Kasumi-1 (cell line): Measurements from ENCODE around the gene ANTXRL.
A peak's percentile ranks its signal among the peaks of the same experiment; 100 is the strongest.
"Not testable (repeated sequence)": the region's sequence is repeated elsewhere in the genome, so short reads cannot be mapped to it uniquely, and the experiment has no call there.

ENCODE experiments used
- DNase-seq, 2 experiments: peaks; one replicate each; lab custom pipeline; 2025; lab: John Stamatoyannopoulos, UW

The ANTXRL gene

DNA sequence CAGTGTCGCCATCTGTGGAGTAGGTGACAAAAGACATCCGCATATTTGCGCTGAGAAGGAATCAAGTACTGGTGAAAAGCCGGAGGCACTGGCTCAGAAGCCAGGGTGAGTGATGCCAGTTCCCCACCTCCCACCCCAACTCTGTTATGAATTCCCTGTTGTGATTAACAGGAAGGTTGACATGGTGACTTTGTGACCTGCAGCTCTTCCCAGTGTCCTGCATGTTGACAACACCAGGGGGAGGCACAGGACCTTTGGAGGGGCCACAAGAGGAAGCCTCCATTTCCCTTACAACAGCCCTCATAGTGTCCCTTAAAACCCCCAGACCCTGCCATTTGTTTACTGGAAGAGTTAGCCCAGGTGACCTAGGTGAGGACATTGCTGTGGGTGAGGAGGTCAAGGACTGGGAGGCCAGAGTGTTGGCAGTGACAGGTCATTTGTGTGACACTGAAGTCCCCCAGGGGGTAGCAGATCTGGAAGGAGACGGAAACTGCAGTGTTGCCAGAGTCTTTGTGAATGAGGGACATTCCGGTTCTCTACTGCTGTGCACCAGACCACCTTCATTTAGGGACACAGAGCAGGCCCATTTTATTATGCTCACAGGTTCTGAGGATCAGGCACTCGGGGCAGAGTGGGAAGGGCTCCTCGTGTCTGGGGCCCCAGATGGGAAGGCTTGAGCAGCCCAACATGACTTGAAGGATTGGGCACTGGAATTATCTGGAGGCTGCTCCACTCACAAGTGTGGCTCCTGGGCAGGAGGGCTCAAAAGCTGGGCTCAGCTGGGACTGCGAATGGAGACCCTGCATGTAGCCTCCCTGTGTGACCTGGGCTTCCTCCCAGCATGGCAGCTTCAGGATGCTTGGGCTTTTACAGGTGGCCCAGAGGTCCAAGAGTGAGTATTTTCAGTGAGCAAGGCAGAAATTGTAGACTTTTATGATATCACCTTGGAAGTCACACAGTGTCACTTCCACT is 13.0 kb upstream of the ANTXRL start:
- no peak for DNase-seq

DNA sequence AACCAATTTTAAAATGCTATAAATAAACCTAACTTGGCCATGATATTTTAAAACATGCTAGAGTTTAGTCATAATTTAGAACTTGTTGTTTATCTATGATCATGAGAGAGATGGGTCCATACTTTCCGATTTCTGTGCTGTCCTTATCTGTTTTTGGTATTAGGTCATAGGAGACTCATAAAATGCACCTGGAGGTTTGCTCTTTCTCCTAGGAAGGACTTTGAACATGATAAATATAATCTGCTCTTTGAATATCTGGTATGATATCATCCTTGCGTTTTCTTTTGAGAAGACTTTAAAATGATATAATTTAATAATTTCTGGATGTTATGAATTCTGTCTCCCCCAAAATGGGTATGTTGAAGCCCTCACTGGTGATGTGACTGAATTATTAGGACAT is 9.0 kb upstream of the ANTXRL start:
- DNase-seq, result no peak

DNA sequence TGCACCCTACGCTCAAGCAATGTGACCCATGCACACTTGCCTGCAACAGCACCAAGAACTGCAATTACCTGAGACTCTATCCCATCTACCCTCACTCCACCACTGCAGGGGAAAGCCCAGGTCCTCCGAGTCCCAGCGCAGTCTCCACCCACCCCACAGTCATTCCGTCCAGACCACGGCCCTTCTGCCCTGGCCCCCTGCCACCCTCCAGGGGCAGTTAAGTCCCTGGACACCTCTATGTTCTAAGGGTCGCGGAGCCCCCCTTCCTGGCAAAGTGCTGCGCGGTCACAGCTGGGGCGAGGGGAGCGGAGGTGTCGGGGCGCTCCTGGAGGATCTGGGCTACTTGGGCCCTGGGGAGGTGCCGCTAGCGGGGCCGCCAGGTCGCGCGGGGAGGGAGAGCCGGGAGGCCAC is 4.4 kb upstream of the ANTXRL start:
- DNase-seq, result not testable (repeated sequence)

DNA sequence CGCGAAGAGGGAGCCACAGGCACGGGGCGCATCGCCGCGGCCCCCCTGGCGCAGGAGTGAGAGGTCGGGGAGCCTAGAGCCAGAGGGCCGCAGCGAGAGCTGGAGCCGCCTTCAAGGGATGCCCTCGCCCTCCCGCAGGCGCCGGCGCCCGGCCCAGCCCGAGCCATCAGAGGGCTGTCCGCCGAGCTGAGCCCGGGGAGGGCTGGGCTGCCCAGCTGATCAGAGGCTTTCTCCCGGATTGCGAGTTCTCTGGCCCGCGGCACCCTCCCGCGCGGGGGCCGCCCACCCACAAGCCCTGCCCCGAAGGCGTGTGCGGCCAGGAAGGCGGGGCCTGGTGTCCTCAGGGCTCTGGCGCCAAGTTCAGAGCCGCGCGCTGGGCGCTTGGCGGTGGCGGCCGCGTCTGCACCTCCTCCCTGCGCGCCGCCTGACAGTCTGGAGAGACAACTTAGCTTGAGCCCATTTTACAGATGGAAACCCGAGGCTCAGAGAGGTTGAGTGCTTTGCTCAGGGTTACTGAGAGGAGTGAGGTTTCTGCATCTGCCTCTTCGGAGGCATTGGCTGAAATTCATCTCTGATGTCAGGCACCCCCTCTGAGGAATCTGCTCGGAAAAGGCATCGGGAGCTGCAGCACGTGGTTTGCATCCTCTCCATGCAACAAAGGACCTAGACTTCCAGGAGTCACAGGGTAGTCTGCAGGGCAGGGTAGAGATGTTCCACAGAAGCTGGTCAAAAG is 3.8 kb upstream of the ANTXRL start:
- no peak for DNase-seq

DNA sequence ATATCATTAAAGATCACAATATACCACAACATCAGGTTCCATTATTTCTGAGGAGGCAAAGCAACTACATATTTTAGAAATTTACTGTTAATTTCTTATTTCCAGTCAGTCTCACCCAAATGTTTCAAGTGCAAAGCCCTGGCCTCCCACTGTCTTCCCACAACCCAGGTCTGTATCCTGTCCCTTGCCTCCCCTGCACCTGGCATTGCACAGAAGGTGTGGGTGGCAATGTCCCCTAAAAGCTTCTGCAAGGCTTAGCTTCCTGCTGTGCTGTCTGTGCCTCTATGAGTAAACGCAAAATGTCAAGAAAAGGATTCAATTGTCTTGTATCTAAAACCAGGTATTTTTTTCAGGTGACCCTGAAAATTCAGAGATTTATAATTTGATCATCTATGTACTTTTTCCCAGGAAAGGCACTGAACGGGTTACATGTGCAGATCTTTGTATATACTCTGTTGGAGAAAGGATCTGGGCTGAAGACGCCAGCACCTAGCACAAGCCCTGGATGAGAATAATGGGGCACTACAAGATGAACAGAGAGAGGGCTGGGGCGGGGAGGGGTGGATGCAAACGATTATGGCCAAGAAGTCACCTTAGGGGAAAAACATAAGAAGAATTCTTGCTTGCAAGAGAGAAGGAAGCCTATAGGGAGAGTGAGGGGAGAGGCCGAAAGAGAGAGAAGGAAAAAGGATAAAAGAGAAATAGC is 3.1 kb upstream of the ANTXRL start:
- DNase-seq, result peak in 1 of 2 experiments; percentile 49

DNA sequence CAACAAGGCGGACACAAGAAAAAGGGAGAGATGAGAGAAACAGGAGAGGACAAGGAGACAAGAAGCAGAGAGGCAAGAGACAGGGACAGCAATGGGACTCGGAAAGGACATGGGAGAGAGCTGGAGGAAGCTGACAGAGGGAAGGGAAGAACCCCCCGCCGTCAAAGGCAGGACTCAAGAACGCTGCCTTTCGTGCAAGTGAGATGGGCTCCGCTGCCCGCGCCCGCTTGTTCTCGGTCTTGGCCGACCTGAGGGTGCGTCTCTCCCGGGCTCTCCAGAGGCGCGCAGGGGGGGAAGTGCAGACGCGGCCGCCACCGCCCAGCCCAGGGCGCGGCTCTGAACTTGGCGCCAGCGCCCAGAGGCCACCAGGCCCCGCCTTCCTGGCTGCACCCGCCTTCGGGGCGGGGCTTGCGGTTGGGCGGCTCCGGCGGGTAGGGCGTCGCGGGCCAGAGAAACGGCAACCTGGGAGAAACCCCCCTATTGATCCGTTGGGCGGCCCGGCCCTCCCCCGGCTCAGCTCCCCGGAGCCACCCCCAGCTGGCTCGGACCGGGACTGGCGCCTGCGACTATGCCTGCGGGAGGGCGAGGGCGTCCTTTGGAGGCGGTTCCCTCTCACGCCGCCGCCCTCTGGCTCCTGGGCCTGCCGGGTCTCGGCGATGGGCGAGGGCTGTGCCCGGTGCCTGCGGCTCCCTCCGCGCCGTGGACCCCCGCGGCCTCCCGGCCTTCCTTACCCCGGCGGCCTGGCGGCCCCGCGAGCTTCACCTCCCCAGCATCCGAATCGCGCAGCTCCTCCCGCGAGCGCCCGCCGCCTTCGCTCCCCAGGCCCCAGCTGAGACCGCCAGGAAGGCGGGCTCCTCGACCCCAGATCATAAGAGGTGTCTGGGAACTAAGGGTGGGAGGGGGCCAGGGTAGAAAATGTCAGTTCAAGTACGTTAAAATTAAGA is 2.2 kb upstream of the ANTXRL start:
- peak; percentile 67 to 69 for DNase-seq

DNA sequence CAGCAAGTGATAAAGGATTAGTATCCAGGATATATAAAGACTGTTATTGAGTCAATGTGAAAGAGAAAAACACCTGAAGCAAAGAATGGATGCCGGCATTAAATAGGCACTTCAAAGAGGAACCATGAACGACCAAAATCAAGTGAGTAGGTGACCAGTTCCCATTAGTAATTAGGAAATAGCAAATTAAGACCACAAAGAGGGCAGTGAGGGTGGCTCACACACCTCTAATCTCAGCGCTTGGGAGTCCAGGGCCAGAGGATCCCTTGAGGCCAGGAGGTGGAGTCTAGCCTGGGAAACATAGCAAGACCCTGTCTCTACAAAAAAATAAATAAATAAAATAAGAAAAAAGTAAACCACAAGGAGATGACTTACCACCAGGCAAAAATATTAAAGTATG is 1.5 kb upstream of the ANTXRL start:
- DNase-seq, result no peak

DNA sequence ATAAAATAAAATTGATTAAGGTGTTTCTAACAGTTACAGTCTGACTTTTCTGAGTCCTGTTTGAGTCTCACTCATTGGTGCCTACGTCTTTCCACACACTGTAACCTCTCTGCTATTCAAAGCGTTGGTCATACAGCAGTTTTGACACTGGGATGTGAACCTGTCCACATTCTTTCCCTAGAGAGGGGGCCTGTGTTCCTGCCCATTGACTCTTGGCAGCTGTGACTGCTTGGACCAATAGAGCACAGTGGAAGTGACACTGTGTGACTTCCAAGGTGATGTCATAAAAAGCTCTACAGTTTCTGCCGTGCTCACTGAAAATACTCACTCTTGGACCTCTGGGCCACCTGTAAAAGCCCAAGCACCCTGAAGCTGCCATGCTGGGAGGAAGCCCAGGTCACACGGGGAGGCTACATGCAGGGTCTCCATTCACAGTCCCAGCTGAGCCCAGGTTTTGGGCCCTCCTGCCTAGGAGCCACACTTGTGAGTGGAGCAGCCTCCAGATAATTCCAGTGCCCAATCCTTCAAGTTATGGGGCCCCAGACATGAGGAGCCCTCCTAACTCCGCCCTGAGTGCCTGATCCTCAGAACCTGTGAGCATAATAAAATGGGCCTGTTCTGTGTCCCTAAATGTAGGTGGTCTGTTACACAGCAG is 704 bp upstream of the ANTXRL start:
- no peak for DNase-seq

DNA sequence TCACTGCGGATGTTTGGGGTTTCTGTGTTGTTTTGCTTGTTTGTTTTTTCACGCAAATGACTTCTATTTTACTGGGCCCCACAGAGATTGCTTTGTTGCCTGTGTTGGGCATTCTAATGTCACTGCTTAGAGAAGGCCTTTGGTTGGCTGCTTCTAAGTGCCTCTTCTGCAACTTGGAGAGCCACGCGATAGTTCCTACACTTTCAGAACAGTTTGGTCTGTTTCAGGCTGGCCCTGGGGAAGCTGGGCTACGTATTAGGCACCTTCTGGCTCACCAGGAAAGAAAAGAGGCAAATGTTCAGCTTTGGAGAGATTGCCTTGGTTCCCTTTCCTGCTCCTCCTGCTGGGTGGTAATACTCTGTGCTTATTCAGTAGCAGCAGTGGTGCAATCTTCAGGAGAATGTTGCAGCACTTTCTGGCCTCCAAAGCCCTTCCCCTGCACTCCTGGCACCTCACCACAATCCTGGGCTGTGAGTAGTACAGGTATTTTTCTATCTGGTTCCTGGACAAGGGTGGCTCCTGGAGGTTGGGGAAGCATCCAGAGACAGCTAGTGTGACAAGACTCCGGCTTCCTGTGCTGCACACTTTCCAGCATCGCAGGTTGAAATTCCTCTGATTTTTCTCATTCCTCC is 1.2 kb downstream of the ANTXRL start:
- DNase-seq, result no peak

DNA sequence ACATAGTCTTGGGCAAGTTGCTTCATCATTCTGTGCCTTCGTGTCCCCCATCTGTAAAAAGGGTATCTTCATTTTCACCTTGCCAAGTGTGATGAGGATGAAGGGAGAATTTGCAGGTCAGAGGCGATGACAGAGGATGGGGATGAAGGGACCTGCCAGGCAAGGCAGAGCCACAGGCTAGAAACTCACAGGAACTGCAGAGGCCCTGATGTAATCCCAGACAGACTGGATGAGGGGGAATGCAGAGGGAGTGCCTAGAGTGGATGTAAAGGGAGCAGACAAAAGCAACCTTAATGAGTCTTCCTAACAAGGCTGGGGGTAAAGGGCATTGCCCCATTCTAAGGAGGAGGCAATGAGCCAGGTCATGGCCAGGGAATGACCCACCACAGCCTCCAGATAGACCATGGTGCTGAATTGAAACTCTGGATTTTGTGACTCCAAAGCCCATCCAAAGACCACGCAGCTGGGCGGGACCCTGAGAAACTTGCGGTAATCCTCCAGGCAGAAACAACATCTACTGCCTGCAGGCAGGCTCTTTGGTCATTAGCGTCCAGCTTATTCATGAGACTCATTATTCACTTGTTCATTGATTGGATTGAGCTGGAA is 1.9 kb downstream of the ANTXRL start:
- no peak for DNase-seq

DNA sequence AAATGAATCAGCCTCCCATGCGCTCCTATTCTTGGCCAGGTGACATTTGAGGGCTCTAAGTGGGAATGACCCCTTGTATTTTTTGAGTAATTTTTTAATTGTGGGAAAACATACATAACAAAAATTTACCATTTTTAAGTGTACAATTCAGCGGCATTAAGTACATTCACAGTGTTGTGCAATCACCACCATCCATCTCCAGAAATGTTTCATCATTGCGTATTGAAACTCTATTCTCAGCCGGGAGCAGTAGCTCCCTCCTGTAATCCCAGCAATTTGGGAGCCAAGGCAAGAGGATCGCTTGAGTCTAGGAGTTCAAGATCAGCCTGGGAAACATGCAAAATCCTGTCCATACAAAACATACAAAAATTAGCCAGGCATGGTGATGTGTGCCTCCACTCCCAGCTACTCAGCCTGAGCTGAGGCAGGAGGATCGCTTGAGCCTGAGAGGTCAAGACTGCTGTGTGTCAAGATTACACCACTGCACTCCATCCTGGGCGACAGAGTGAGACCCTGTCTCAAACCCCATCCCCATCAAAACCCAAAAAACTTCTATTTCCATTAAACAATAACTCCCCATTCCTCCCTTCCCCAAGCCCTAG is 2.5 kb downstream of the ANTXRL start:
- DNase-seq, result no peak

DNA sequence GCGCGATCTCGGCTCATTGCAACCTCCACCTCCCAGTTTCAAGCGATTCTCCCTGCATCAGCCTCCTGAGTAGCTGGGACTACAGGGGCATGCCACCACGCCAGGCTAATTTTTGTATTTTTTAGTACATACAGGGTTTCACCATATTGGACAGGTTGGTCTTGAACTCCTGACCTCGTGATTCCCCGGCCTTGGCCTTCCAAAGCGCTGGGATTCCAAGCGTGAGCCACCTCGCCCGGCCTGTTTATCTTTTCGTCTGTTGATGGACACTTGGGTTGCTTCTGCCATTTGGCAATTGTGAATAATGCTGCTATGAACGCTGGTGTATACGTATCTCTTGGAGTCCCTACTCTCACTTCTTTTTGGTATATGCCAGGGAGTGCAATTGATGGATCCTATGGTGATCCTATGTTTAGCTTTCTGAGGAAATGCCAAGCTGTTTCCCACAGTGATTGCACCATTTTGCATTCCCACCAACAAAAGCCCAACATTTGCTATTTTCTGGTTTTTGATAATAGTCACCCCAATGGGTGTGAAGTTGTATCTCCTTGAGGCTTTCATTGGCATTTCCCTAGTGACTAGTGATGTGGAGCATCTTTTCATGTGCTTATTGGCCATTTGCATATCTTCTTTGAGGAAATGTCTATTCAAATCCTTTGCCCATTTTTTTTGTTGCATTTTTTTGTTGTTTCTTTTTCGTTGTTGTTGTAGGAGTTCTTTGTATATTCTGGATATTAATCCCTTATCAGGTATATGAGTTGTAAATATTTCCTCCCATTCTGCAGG is 3.5 kb downstream of the ANTXRL start:
- no peak for DNase-seq

DNA sequence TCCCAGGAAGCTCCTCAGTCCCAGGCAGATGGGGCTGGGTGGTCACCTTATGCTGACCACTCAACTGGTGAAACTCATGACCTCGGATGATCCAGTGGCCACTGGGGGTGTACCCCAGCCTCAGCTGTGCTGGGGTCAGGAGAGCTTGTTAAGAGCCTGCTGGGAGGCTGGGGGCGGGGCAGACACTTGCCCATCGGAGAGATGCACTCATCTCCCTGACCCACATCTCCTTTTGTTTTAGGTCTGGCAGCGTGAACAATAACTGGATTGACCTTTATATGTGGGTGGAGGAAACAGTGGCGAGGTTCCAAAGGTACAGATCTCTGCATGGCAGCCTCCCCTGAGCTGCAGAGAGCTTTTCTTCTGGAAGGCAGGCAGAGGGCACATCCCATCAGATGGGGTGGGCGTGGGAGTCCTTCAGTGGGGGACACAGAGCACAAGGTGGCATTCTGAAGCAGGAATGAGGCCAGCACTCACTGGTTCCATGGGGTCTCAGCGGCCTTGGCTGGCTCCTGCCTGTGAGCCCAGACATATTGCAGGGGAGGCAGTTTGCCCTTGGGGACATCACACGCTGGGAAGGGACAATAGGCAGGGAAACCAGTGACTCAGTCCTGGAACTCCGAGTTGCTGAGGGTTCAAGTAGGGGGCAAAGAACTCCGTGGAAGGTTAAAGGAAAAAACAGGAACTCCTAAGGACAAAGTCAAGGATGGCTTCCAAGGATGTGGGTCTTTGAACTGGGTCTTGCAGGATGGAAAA is 5.2 kb downstream of the ANTXRL start:
- DNase-seq, result no peak

DNA sequence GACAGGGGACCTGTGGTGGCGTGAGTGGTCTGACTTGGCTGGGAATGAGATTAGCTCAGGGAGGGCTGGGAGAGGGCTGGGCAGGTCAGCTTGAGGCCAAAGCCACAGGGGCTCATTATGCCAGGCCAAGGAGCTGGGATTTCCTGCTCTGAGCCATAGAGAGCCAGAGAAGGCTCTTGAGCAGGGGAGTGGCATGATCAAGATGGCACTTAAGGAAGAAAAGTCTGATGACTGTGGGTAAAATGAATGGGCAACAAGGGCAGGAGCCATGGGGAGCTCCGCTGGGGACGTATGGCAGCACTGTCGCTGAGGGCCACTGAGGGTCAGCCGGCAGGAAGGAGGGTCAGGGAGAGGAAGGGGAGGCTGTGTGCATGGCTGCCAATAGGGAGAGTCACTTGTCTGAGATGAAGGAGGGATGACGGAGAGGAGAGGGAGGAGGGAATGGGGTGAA is 5.8 kb downstream of the ANTXRL start:
- no peak for DNase-seq

DNA sequence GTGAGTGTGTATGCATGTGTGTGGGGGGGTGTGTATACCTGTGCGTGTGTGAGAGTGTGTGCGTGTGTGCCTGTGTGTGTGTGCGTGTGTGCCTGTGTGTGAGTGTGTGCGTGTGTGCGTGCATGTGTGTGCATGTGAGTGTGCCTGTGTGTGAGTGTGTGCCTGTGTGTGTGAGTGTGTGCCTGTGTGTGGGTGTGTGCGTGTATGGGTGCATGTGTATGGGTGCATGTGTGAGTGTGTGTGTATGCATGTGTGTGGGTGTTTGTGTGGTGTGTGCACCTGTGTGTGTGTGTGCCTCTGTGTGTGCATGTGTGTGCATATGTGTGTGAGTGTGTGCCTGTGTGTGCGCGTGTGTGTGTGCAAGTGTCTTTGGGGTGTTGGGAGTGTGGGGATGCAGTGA is 6.4 kb downstream of the ANTXRL start:
- DNase-seq, result no peak

DNA sequence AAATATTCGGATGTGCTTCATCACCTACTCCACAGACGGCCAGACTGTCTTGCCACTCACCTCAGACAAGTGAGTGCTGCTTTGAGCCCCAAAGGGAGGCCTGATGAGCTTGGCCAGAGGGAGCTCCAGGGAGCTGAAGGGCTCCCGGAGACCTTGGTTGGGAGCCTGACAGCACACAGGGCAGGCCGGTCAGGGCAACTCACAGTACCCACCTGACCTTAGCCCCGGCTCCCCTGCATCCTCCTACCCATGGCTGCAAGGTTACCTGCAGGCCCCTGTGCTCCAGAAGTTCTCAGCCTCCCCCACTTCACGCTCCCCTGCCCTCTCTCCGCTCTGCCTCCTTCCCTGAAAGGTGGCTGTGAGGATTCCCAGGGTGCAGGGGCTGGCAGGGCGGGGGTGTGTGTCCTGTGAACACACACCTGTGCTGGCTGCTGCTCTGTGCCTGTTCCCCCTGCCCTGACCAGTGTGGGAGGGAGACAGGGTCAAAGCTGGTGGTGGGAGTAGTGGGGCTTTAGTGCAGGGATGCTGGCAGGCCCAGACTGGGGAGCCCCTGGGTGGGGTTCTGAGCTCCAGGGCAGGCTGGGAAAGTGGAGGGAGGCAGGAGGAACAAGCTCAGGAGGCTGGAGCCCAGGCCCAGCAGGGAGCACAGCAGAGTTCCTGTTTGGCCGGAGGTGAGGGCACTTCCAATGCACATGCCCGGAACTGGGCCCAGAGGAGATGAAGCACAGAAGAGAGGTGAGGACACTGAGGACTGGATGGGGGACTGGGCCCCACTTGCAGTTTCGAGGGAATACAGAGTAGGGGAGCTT is 7.2 kb downstream of the ANTXRL start:
- DNase-seq, result no peak

DNA sequence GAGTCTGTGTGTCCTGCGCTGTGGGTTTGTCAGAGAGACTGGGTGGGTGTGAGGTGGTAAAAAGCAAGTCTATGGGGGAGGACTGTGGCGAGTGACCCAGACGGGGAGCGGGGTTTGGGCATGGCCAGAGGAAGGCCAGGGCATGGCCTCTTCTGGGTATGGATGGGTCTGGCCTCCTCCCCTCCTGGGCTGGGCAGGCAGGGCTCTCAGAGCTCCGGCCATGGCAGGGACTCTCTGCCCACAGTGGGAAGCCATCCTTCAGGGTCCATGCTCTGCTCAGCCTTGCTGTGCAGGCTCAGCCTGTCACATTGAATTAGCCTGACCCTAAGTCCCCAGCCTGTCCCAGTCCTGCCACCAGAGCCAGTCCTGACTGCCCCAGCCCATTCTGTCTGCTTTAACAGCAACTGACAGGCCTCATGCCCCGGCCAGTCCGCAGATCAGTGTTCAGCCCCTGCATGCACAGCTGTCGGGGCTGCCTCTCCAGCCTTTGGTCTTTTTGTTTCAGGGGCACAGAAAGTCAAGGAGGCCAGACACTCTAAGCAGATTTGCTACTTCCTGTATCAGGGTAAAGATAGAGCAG is 7.9 kb downstream of the ANTXRL start:
- no peak for DNase-seq
